Colonic mucosa (tissue), 4 donors: ENCODE measurements around the gene SPO11. TPM values are rescaled to one million over a fixed set of nuclear protein-coding genes. Genes with fewer than 3 reads are reported as not detected.

ENCODE experiments used
- DNase-seq: peaks from one replicate; pipeline ENCODE4 v3.0.0-alpha.2; 2020
- H3K27ac ChIP-seq: fragments of 200-600 bp; one replicate; pipeline ENCODE4 v1.8.0; 2021
- H3K27me3 ChIP-seq: fragments of 200-600 bp; one replicate; pipeline ENCODE4 v1.8.0; 2021
- H3K36me3 ChIP-seq: fragments of 200-600 bp; one replicate; pipeline ENCODE4 v1.8.0; 2021
- H3K4me1 ChIP-seq: fragments of 200-600 bp; one replicate; pipeline ENCODE4 v1.8.0; 2021; ENCODE audit warnings: mild to moderate bottlenecking
- H3K4me3 ChIP-seq: fragments of 200-600 bp; one replicate; pipeline ENCODE4 v1.8.0; 2021
- H3K9ac ChIP-seq, 2 donors: one replicate each; pipeline ENCODE4 v1.7.0; 2013; ENCODE audit warnings: control low read depth in 2 of 2, low read depth in 2 of 2, low read length in 2 of 2
- H3K9me3 ChIP-seq: fragments of 200-600 bp; one replicate; pipeline ENCODE4 v1.8.0; 2021
- CTCF ChIP-seq: fragments of 200-600 bp; IDR thresholded peaks from one replicate; pipeline ENCODE4 v1.8.0; 2022; ENCODE audit warnings: antibody characterized with exemption, mild to moderate bottlenecking
- intact Hi-C: fragments of 100-400 bp; cut with DNase I; formaldehyde crosslinking; loops from one replicate; pipeline ENCODE4 v1.14.1; 2022
- total RNA-seq, 2 donors: library from RNA; stranded (reverse); fragmentation: NEBNext Ultra II Directional in 1 of 2; extraction: Animal tissue kit (Norgen Biotek cat#: 25700) in 1 of 2; gene quantifications; one replicate each; pipeline ENCODE4 v1.2.1, GENCODE V29; 2021
- donor health status: healthy.
- donor health status: DM: no; HTN: no; CAD: no.
- donor health status: DM: no; HTN: no; CAD: no.

The SPO11 gene
- total RNA-seq, 2 donors from 2014 or later = not detected

DNA sequence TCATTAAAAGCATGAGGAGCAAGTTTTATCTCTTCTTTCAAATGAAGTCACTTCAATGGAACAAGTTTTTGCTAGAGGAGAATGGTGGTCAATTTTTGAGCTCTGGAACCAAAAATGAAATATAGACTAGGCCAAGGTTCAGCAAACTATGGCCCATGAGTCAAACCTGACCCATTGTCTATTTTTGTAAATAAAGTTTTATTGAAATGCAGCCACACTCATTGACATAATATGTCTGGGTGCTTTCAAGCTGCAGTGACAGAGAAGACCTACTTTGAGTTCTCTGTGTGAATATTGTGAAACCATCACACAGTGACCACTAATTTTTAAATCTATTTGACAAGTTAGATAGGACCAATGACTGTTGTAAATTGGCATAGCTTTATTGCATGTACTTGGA, 34.8 kb downstream of the SPO11 start:
- Histone ChIP-seq H3K27me3 (no peaks in the 10 kb centered on the region), H3K9me3 (no peaks in the 10 kb centered on the region), H3K27ac (no peak overlapping the region), H3K36me3 (peaks cover 14% of the 10 kb centered on the region), H3K4me3 (no peak overlapping the region), H3K9ac (no peak overlapping the region), H3K4me1 (no peaks in the 10 kb centered on the region)
- no peak for DNase-seq
- no peak for TF ChIP-seq CTCF
- intact Hi-C loops = loop anchor here (10.0 kb wide), 1 partner anchor 850 kb away; no protein-coding TSS in a partner anchor

DNA sequence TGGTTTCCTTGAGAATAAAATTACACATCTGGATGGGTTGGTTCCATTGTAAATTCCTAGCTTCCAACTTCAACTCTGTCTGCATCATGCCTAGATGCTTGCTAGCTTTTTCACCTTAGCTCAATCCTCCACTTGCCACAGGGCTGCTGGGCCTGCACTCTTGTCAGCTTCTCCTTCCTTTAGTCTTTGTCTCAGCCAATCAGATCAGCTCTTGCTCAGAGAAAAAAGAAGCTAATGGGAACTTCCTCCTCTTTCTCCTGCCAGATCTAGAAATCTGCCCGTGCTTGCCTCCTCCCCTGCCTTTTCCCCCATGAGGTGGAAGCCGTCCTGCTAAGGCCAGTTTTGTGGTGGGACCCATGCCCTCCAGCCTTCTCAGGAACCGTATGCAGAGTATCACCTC, 40.0 kb downstream of the SPO11 start:
- Histone ChIP-seq H3K9ac (no peak overlapping the region), H3K27me3 (no peaks in the 10 kb centered on the region), H3K4me3 (no peak overlapping the region), H3K4me1 (no peaks in the 10 kb centered on the region), H3K27ac (no peak overlapping the region), H3K9me3 (no peaks in the 10 kb centered on the region), H3K36me3 (peaks cover 18% of the 10 kb centered on the region)
- DNase-seq = no peak
- intact Hi-C loops = loop anchor here (10.0 kb wide), 1 partner anchor 845 kb away; no protein-coding TSS in a partner anchor
- TF ChIP-seq CTCF = no peak

- intact Hi-C loops = loop anchor here (10.0 kb wide), 1 partner anchor 224 kb away; no protein-coding TSS in a partner anchor
- no peaks in the 10 kb centered on the region for H3K27me3 ChIP-seq
Measured at GRCh38 chr20:57370316-57370715, 40.7 kb downstream of the SPO11 start.

DNA sequence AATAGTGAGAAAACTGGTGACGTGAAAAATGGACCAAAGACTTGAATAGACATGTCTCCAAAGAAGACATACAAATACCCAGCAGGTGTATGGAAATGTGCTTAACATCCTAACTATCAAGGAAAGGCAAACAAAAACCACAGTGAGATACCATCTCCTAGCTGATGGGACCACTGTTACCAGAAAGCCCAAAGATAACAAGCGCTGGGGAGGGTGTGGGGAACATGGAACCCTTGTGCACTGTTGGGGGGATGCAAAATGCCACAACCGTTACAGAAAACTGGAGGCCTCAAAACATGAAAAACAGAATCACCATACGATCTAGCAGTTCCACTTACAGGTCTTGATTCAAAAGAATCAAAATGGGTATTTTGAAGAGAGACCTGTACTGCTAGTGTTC, 41.8 kb downstream of the SPO11 start:
- no peaks in the 10 kb centered on the region for H3K4me1 ChIP-seq
- H3K27me3 ChIP-seq = no peaks in the 10 kb centered on the region
- no peak overlapping the region for H3K4me3 ChIP-seq
- peaks cover 11% of the 10 kb centered on the region for H3K36me3 ChIP-seq
- intact Hi-C loops = loop anchor here (10.0 kb wide), 1 partner anchor 223 kb away; no protein-coding TSS in a partner anchor
- H3K9me3 ChIP-seq = no peaks in the 10 kb centered on the region
- TF ChIP-seq CTCF = no peak
- H3K27ac ChIP-seq = no peak overlapping the region
- H3K9ac ChIP-seq = no peak overlapping the region
- DNase-seq = no peak

More at GRCh38 chr20:57370316-57370715, 40.7 kb downstream of the SPO11 start:
- no peak overlapping the region for H3K9ac ChIP-seq
- H3K36me3 ChIP-seq = peaks cover 17% of the 10 kb centered on the region
- no peaks in the 10 kb centered on the region for H3K9me3 ChIP-seq
- no peak overlapping the region for H3K27ac ChIP-seq
- H3K4me1 ChIP-seq = no peaks in the 10 kb centered on the region
- H3K4me3 ChIP-seq = no peak overlapping the region
- TF ChIP-seq CTCF = no peak
- no peak for DNase-seq

GRCh38 chr20:57372157-57372556, 42.6 kb downstream of the SPO11 start:
- intact Hi-C loops = loop anchor here (10.0 kb wide), 1 partner anchor 223 kb away; no protein-coding TSS in a partner anchor
- H3K9me3 ChIP-seq = no peaks in the 10 kb centered on the region
- H3K4me3 ChIP-seq = no peak overlapping the region
- H3K4me1 ChIP-seq = no peaks in the 10 kb centered on the region
- no peak overlapping the region for H3K27ac ChIP-seq
- TF ChIP-seq CTCF = no peak
- no peak overlapping the region for H3K9ac ChIP-seq
- peaks cover 11% of the 10 kb centered on the region for H3K36me3 ChIP-seq
- H3K27me3 ChIP-seq = no peaks in the 10 kb centered on the region
- no peak for DNase-seq
